ENCODE results near the gene HOXC10. TPM values are rescaled to one million over a fixed set of nuclear protein-coding genes. Genes with fewer than 3 reads are reported as not detected.

The HOXC10 gene
- total RNA-seq, 2 experiments from 2014 or later = not detected

DNA sequence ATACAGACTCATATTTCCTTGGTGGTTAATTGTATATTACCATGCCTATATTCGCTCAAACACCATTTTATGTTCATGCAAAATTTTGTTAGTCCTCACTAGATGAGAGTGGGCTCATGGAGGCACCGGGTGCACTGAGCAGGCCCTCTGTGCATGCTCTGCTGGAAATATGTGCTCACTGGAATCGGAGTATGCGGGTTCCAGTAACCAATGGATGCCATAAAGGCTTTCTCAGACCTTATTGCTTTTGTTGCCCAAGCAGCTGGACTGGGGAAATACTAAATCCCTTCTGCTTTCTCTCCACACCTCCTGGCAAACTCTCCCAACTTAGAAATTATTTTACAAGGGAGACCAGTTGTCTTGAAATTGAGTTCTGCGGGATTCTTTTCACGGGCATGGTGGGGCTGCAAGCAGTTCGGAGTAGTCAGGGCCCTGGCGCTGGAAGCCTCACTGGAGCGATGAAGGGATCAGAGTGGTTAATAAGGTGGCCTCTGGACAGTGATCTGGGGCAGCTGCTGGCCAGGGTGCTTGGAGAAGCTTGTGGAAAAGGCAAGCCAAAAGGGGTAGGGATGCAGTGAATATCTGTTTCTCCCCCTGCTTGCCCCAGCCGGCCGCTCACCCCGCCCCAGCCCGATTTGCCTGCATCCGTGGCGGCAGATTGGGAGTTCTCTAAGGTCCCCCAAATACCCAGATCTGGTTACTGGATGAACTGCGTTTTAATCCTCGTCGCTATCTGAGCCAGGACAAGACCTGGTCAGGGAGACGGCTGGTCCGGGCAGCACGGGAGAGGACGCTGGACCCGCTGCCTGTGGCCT lies 35.9 kb downstream of the HOXC10 start:
- ATAC-seq (no peak), DNase-seq (no peak)
- H3K27ac Mint-ChIP-seq = no peak overlapping the region
- H3K4me1 Mint-ChIP-seq = peaks cover 12% of the 10 kb centered on the region
- H3K9me3 Mint-ChIP-seq (ENCODE audit: low read depth) = no peaks in the 10 kb centered on the region
- no peaks in the 10 kb centered on the region for H3K36me3 Mint-ChIP-seq
- H3K4me3 Mint-ChIP-seq = no peak overlapping the region
- peaks cover 80% of the 10 kb centered on the region for H3K27me3 Mint-ChIP-seq
- CTCF ChIA-PET = interaction anchor here (1.2 to 7.0 kb wide), 4 partner anchors 12 to 187 kb away, joined by 3 to 39 read pairs (median 4); partner anchors contain the start of genes HOXC5 and HOXC8

DNA sequence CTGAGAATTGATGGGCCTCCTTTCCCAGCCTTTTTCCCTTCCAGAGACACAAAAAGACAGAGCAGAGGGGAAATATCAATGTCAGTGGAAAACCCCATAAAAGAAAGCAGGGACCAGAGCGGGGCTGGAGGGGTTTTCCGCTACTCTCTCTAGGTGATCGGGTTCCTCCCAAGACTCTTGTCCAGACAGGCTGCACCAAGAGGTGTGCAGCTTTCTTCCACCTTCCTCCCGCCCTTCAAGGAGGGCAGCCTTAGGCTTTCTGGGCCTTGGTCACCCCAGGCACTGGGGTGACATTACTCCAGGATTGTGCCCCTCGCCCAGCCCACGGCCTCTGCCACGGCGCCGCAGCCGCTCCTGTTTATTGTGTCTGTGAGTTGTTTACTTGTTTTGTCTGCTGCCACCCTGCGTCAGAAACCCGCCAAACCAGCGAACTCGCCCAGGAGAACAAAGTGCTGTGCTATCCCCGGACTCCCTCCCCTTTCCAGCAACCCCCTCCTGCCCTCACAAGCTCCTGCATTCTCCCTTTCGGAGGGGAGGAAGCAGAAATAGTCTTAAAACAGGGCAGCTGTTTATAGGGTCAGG lies 36.6 kb downstream of the HOXC10 start:
- peaks cover 79% of the 10 kb centered on the region for H3K27me3 Mint-ChIP-seq
- CTCF ChIA-PET = interaction anchor here (0.8 to 7.0 kb wide), 7 partner anchors 8 to 194 kb away, joined by 3 to 39 read pairs (median 3); partner anchors contain the start of genes HOXC5 and HOXC8
- H3K27ac Mint-ChIP-seq = no peak overlapping the region
- H3K9me3 Mint-ChIP-seq (ENCODE audit: low read depth) = no peaks in the 10 kb centered on the region
- DNase-seq (peak; percentile 50), ATAC-seq (no peak)
- H3K36me3 Mint-ChIP-seq = no peaks in the 10 kb centered on the region
- no peak overlapping the region for H3K4me3 Mint-ChIP-seq
- H3K4me1 Mint-ChIP-seq = peaks cover 12% of the 10 kb centered on the region

DNA sequence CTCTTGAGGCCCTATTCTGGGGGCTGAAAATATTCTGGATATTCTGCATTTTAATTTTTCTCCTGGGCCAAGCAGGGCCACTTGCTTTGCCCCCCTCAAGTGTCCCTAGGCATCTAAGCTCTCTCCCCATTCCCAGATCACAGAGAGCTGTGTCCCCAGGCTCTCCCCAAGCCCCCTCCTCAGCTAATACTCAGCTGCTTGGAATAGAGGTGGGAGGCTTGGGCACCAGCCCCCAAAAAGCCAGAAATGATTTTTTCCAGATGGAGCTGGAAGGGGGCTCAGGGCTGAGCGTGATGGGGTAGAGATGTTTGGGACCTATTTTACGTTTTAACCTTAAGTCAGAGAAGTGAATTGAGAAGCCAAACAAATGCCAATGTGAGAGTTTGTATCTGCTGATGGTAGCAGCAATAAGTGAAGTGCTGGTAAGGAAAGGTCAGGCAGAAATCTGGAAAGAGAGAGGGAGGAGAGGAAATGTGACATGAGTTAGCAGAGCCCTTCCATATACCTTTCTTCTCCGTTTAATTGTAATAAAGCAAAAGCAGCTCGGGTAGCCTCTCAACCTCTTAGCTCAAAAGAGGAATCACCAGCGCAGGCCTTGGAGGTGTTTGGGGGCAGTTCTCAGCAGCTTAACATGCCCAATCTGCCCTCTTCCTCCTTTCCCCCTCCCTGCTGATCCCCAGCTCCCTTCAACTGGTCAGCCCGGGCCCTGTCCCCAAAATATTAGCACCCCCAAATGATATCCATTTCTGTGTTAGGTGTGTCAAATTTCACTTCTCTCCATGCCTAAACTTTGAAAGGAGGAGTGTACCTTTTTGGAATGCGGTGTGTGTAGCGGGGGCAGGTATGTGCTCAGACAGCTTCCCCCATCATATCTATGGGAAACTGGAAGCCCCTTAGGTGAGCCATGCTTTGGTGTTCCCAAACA lies 38.3 kb downstream of the HOXC10 start:
- DNase-seq (no peak), ATAC-seq (no peak)
- H3K27me3 Mint-ChIP-seq = peaks cover 84% of the 10 kb centered on the region
- no peaks in the 10 kb centered on the region for H3K36me3 Mint-ChIP-seq
- H3K4me1 Mint-ChIP-seq = peaks cover 5% of the 10 kb centered on the region
- no peak overlapping the region for H3K27ac Mint-ChIP-seq
- H3K9me3 Mint-ChIP-seq (ENCODE audit: low read depth) = no peaks in the 10 kb centered on the region
- CTCF ChIA-PET = interaction anchor here (0.8 to 15.1 kb wide), 11 partner anchors 10 to 193 kb away, joined by 3 to 158 read pairs (median 3); partner anchors contain the start of genes HOXC10, HOXC5 and HOXC8
- H3K4me3 Mint-ChIP-seq = no peak overlapping the region

DNA sequence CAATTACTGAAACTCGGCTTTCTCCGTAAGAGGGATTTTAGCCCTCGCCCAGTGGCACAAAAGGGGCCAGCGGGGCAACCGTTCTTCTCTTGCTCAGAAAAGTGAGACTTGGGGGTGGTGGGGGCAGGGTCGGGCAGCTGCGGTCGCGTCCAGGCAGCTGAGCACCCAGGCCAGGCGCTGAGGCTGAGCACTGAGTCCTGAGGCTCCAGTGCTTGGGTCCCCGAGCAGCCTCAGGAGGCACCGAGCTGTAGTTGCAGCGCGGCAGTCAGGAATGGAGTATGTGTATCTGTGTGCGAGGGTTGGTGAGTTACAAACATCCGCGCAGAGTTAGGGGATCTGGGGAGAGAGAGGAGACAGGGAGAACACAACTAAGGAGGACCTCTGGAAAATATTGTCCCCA lies 39.2 kb downstream of the HOXC10 start:
- Mint-ChIP-seq H3K9me3 (ENCODE audit: low read depth) (no peaks in the 10 kb centered on the region), H3K4me3 (no peak overlapping the region), H3K27ac (no peak overlapping the region), H3K27me3 (peaks cover 93% of the 10 kb centered on the region), H3K36me3 (no peaks in the 10 kb centered on the region), H3K4me1 (peaks cover 5% of the 10 kb centered on the region)
- CTCF ChIA-PET = interaction anchor here (1.6 to 15.1 kb wide), 6 partner anchors 9 to 184 kb away, joined by 3 to 158 read pairs (median 8); partner anchors contain the start of genes HOXC5 and HOXC8
- no peak for DNase-seq
- ATAC-seq = no peak

DNA sequence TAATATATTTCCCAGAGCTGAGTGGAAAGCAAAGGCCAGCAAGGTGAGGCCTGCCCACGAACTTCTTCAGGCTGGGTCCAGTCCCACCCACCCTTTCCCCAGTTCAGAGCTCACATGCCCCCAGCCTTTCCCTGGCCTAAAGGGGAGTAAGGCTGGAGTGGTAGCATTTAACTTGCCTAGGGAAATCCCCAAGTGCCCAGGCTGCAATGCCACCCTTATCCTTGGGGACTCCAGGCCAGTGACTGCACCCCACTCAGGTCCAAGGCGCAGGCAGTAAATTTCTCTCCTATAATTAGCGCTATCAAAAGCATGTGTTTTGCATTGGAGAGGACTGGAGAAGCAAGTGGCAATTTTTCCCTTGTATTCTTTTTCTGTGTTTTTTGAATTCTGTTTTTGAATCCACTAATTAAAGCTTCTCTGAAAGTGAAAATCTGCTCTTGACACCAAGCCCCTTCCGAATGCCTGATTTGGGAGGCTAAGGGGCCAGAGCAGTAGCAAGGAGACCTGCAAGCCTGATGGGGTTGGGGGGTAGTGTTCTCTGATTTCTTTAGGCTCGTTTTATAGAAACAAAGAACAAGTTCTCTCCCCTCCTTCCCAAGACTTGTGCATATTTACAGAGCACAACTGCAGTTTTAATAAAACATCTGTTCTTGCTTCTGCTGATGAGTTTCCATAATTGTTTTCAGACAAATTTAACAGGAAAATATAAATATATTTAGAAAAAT lies 39.8 kb downstream of the HOXC10 start:
- peaks cover 7% of the 10 kb centered on the region for H3K4me1 Mint-ChIP-seq
- peaks cover 93% of the 10 kb centered on the region for H3K27me3 Mint-ChIP-seq
- CTCF ChIA-PET = interaction anchor here (1.2 to 15.1 kb wide), 6 partner anchors 8 to 183 kb away, joined by 4 to 158 read pairs (median 8); partner anchors contain the start of genes HOXC5 and HOXC8
- H3K27ac Mint-ChIP-seq = no peak overlapping the region
- H3K4me3 Mint-ChIP-seq = no peak overlapping the region
- DNase-seq = no peak
- H3K9me3 Mint-ChIP-seq (ENCODE audit: low read depth) = no peaks in the 10 kb centered on the region
- H3K36me3 Mint-ChIP-seq = no peaks in the 10 kb centered on the region
- no peak for ATAC-seq

DNA sequence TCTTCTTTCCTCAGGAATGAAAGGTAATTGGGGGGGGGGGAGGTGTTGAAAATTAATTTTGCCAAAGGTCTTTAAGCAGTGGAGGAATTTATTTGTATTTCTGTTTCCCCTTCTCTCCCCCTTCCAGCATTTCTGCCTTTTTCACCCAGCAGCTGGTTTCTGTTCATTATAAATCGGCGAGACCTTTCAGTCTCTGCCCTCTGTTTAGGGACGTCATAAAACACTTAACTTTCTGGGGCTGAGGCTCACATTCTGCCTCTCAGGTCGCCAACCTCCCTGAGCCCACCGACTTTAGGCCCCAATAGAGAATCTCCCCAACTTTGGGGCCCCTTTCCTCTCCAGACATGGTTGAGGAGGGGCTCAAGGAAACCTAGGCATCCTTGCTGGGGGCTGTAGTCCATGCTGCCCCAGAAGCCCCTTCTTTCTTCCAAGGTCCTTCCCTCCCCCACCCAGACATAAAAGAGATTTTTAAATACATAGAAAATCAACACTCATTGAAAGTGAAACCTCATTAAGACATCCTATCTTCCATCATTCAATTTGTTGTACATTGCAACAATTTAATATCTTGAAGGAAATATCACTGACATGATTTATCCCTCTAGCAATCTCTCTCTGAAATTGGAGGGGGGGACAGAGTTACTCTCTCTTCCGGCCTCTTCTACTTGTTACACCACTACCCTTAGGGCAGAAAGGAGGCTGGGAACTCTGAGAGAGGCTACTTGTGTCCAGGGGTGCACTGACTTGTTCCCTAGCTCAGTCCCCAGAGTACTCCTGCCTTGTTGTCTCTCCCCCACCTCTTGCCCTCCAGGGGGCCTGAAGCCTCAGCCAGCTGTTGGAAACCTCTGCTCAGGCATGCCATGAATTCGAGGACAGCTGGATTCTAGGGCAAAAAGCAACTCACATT lies 40.8 kb downstream of the HOXC10 start:
- no peak overlapping the region for H3K27ac Mint-ChIP-seq
- H3K4me3 Mint-ChIP-seq = no peak overlapping the region
- DNase-seq (no peak), ATAC-seq (no peak)
- CTCF ChIA-PET = interaction anchor here (1.2 to 15.1 kb wide), 6 partner anchors 9 to 189 kb away, joined by 4 to 158 read pairs (median 16); no protein-coding TSS in a partner anchor
- no peaks in the 10 kb centered on the region for H3K36me3 Mint-ChIP-seq
- peaks cover 7% of the 10 kb centered on the region for H3K4me1 Mint-ChIP-seq
- no peaks in the 10 kb centered on the region for H3K9me3 Mint-ChIP-seq (ENCODE audit: low read depth)
- H3K27me3 Mint-ChIP-seq = peaks cover 92% of the 10 kb centered on the region

DNA sequence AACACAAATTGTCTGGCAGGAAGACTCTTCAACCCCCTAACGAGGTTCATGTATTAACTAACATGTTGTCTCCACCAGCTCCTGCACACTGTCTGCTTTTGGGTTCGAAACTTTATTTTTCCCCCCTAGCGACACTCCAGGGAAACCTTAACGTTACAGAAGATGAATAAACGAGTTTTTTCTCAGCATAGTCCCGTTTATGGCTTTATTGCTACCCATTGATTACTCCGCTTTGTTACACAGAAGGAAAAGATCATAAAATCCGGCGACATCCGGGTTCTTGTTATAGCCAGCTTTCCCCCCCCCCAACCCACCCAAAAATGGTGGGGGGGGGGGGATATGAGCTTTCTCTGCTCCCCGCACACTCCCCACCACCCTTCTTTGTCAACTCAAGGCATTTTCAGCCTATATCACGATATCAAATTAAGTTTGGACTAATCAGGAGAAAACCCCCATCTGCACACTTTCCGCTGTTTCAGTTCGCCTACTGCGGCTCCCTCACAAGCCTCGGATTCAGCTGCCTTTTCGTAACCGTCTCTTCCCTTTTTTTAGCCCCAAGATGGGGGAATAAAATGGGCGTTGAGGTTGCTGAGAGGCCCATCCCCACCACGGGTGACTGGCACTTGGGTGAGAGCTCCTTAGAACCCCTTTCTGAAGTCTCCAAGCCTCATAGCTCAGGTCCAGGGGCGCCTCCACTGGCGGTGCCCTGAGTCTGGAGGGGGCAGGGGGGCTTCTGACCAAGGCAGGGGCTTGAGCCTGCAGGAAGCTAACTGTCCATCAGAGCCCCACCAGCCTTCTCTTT lies 41.9 kb downstream of the HOXC10 start:
- CTCF ChIA-PET = interaction anchor here (1.1 to 15.1 kb wide), 8 partner anchors 10 to 188 kb away, joined by 3 to 158 read pairs (median 12); partner anchors contain the start of genes HOXC10 and HOXC4

DNA sequence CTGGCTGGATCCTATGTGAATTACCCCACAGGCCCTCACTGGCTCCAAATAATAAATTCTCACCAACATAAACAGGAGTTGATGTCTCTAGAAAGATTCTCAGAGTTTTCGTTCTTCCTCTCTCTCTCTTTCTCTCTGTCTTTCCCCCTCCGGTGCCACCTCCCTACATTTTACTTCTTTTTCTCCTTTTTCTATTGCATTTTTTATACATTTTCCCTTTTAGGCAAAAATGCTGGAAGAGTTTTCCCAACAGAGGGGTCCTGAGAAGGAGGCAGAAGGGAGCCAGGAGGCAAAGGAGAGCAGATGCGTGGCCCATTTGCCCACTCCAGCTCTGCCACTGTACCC lies 42.5 kb downstream of the HOXC10 start:
- CTCF ChIA-PET = interaction anchor here (1.1 to 15.1 kb wide), 9 partner anchors 10 to 188 kb away, joined by 3 to 158 read pairs (median 7); partner anchors contain the start of genes HOXC10 and HOXC4
- ATAC-seq = no peak
- H3K36me3 Mint-ChIP-seq = no peaks in the 10 kb centered on the region
- peaks cover 92% of the 10 kb centered on the region for H3K27me3 Mint-ChIP-seq
- H3K9me3 Mint-ChIP-seq (ENCODE audit: low read depth) = no peaks in the 10 kb centered on the region
- no peak overlapping the region for H3K4me3 Mint-ChIP-seq
- no peak overlapping the region for H3K27ac Mint-ChIP-seq
- no peak for DNase-seq
- H3K4me1 Mint-ChIP-seq = peaks cover 7% of the 10 kb centered on the region

More for the DNA sequence above, 41.9 kb downstream of the HOXC10 start:
- Mint-ChIP-seq H3K27ac (no peak overlapping the region), H3K36me3 (no peaks in the 10 kb centered on the region), H3K4me3 (no peak overlapping the region), H3K9me3 (ENCODE audit: low read depth) (no peaks in the 10 kb centered on the region), H3K4me1 (peaks cover 7% of the 10 kb centered on the region), H3K27me3 (peaks cover 92% of the 10 kb centered on the region)
- no peak for DNase-seq
- ATAC-seq = no peak

DNA sequence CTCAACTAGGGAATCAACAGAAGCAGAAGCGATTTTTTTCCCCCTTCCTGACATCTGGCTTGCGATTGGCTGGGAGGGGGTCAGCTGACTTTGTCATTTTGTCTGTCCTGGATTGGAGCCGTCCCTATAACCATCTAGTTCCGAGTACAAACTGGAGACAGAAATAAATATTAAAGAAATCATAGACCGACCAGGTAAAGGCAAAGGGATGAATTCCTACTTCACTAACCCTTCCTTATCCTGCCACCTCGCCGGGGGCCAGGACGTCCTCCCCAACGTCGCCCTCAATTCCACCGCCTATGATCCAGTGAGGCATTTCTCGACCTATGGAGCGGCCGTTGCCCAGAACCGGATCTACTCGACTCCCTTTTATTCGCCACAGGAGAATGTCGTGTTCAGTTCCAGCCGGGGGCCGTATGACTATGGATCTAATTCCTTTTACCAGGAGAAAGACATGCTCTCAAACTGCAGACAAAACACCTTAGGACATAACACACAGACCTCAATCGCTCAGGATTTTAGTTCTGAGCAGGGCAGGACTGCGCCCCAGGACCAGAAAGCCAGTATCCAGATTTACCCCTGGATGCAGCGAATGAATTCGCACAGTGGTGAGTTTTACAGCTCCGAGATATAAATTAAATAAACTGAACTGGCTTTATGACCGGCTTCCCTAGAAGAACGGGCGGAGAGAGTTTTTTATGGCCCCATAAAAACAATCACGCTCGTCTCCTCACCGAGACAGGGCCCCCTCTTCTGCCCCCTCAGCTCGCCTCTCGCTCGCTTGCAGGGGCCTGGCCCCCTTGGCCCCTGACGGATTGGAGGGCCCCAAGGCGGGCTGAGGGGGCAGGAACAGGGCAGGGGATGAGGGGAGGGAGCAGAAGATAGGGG lies 43.6 kb downstream of the HOXC10 start, which contains the start of gene HOXC6:
Gene HOXC6 (plus strand): TSS at position 127 of the 888 bp plus-strand sequence. CDS start 82 bp downstream, at position 209.
- H3K36me3 Mint-ChIP-seq = no peaks in the 10 kb centered on the region
- H3K4me3 Mint-ChIP-seq = no peak within 1 kb of the TSS

More for the DNA sequence above, 43.6 kb downstream of the HOXC10 start, which contains the start of gene HOXC6:
- ATAC-seq (no peak), DNase-seq (no peak)
- Mint-ChIP-seq H3K27ac (no peak within 1 kb of the TSS), H3K9me3 (ENCODE audit: low read depth) (no peaks in the 10 kb centered on the region), H3K4me1 (peaks cover 15% of the 10 kb centered on the region), H3K27me3 (peaks cover 93% of the 10 kb centered on the region)
- CTCF ChIA-PET = interaction anchor here (1.3 to 15.1 kb wide), 8 partner anchors 12 to 186 kb away, joined by 5 to 158 read pairs (median 16); partner anchors contain the start of genes HOXC10 and HOXC8
